ENCODE measurements around the gene RPS29. TPM values are rescaled to one million over a fixed set of nuclear protein-coding genes. Genes with fewer than 3 reads are reported as not detected.

The RPS29 gene
- total RNA-seq, 4 donors from 2014 or later: 2,027 to 8,808 (median 4,209) TPM

DNA sequence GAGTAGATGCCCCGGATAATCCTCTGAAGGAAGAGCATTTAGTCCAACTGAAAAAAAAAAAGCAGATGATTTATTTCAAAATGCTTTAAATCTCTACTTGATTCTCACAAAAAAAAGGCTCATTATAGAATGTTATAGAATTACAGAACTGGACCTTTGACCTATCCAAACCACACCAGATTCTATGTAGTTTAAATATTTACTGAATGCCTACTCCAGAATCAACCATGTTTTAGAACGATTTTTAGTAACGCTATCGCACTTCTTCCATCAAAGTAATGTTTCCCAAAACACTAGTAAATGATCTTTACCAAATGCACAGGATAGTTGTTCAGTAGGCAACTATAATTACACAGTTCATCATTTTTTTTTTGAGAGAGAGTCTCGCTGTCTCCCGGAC is 2.6 kb downstream of the RPS29 start:
- Histone ChIP-seq H3K27ac (no peak overlapping the region), H3K4me3 (no peak overlapping the region), H3K9me3 (no peaks in the 10 kb centered on the region), H3K4me1 (peaks cover 5 to 35% (median 6%) of the 10 kb centered on the region in 3 donors), H3K27me3 (no peaks in the 10 kb centered on the region), H3K36me3 (peaks cover 0 to 28% of the 10 kb centered on the region in 2 donors)
- TF ChIP-seq, protein P1, sequence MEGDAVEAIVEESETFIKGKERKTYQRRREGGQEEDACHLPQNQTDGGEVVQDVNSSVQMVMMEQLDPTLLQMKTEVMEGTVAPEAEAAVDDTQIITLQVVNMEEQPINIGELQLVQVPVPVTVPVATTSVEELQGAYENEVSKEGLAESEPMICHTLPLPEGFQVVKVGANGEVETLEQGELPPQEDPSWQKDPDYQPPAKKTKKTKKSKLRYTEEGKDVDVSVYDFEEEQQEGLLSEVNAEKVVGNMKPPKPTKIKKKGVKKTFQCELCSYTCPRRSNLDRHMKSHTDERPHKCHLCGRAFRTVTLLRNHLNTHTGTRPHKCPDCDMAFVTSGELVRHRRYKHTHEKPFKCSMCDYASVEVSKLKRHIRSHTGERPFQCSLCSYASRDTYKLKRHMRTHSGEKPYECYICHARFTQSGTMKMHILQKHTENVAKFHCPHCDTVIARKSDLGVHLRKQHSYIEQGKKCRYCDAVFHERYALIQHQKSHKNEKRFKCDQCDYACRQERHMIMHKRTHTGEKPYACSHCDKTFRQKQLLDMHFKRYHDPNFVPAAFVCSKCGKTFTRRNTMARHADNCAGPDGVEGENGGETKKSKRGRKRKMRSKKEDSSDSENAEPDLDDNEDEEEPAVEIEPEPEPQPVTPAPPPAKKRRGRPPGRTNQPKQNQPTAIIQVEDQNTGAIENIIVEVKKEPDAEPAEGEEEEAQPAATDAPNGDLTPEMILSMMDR (IDR thresholded peaks at IDR 0.05): no peak
- no peak for TF ChIP-seq POLR2A (IDR thresholded peaks at IDR 0.05)
- no peak for ATAC-seq
- 73 to 76% methylated on average over 4 to 6 of the region's 6 CpGs for WGBS, 2 donors (ENCODE audit: low coverage in 1 of 2)

DNA sequence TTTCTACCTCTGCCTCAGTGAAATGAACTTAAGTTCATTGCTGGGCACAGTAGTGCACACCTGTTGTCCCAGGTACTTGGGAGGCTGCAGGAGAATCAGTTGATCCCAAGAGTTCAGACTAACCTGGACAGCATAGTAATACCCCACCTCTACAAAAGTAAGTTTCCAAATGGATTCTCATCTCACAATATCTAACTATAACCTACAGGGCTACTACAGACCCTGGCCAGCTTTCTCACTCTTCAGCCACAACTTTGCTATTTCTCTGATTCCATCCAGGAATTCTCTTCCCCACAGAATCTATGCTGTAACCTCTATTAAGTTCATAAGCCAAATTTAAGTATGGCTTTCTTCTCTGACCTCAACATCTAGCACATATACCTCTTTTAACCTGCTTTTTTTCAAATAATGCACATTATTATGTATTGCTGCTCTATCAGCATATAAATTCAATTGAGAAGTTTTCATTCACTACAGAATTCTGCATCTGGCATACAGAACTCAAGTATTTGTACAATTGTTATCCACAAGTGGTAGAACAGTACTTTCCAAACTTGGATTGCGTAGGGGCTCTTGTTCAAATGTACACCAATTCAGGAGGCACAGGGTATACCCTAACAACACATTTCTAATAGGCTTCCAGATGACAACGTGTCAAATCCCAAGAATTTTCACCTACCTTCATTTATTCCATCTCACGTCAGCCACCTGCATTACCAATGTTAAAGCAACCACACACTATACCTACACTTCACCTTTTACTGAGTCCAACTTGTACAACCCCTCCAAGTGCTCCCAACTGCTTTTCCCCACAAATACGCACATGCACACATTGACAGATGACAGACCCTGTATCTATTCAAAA is 3.8 kb downstream of the RPS29 start:
- no peak for ATAC-seq

DNA sequence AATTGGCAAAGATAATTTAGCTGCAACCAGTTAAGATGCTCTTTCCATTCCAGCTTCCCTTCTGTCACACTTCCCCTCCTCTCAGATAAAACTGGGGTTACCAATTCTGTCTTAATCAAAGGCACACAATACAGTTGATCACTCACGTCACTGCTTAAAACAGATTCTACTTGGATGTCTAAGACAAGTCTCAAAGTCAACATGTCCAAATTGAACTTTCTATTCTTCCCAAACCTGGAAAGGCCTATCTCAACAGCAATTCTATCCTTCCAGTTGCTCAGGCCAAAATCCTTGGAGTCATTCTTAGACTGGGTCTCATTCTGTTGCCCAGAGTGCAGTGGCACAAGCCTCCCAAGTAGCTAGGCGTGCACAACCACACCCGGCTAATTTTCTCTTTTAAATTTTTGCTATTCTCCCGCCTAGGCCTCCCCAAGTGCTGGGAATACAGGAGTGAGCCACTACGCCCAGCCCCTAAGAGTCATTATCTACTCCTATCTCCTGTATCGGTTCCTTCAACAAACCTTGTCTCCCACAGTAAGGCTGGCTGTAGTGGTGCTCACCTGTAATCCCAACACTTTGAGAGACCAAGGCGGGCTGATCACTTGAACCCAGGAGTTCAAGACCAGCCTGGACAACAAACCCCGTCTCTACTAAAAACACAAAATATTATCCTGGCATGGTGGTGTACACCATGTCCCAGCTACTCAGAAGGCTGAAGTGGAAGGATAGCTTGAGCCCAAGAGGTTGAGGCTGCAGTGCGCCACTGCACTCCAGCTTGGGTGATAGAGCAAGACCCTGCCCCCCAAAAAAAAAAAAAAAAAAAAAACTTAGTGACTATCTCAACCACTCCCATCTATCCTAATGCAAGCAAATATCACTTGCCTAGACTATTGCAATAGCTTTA is 4.7 kb downstream of the RPS29 start:
- ATAC-seq: no peak
- H3K4me1 ChIP-seq: peaks cover 5 to 35% (median 6%) of the 10 kb centered on the region in 3 donors
- no peaks in the 10 kb centered on the region for H3K27me3 ChIP-seq
- no peaks in the 10 kb centered on the region for H3K9me3 ChIP-seq
- 0 to 61% methylated on average over 1 to 6 of the region's 9 CpGs for WGBS, 2 donors (ENCODE audit: low coverage in 1 of 2)
- TF ChIP-seq EP300 (IDR thresholded peaks at IDR 0.05) (no peak), POLR2AphosphoS5 (IDR thresholded peaks at IDR 0.05) (no peak)
- TF ChIP-seq, protein P1 (IDR thresholded peaks at IDR 0.05): no peak
- H3K27ac ChIP-seq: no peak overlapping the region
- peaks cover 0 to 40% of the 10 kb centered on the region in 2 donors for H3K36me3 ChIP-seq
- no peak overlapping the region for H3K4me3 ChIP-seq

More for the DNA sequence above, 3.8 kb downstream of the RPS29 start:
- no peak for TF ChIP-seq EP300 (IDR thresholded peaks at IDR 0.05)
- no peak for TF ChIP-seq POLR2A (IDR thresholded peaks at IDR 0.05)
- TF ChIP-seq POLR2AphosphoS5 (IDR thresholded peaks at IDR 0.05): no peak
- TF ChIP-seq, protein P1 (IDR thresholded peaks at IDR 0.05): no peak
- Histone ChIP-seq H3K9me3 (no peaks in the 10 kb centered on the region), H3K4me3 (no peak overlapping the region), H3K27me3 (no peaks in the 10 kb centered on the region), H3K27ac (no peak overlapping the region), H3K4me1 (peaks cover 5 to 35% (median 6%) of the 10 kb centered on the region in 3 donors), H3K36me3 (peaks cover 0 to 31% of the 10 kb centered on the region in 2 donors)
- 80 to 84% methylated on average over 4 of the region's 4 CpGs for WGBS, 2 donors (ENCODE audit: low coverage in 1 of 2)

GRCh38 chr14:49579841-49580240 is 6.3 kb downstream of the RPS29 start:
- Histone ChIP-seq H3K9me3 (no peaks in the 10 kb centered on the region), H3K27ac (no peak overlapping the region), H3K36me3 (peaks cover 0 to 55% of the 10 kb centered on the region in 2 donors), H3K4me3 (no peak overlapping the region), H3K4me1 (peaks cover 5 to 30% (median 6%) of the 10 kb centered on the region in 3 donors), H3K27me3 (no peaks in the 10 kb centered on the region)
- TF ChIP-seq POLR2AphosphoS5 (IDR thresholded peaks at IDR 0.05): no peak
- no peak for TF ChIP-seq EP300 (IDR thresholded peaks at IDR 0.05)
- TF ChIP-seq, protein P1 (IDR thresholded peaks at IDR 0.05): no peak
- TF ChIP-seq POLR2A (IDR thresholded peaks at IDR 0.05): no peak
- no peak for ATAC-seq
- WGBS, 2 donors (ENCODE audit: low coverage in 1 of 2): 91 to 93% methylated on average over 2 of the region's 2 CpGs
